Endodermal cell (in vitro differentiated cells): ENCODE results near the gene TBL1X. TPM values are rescaled to one million over a fixed set of nuclear protein-coding genes. Genes with fewer than 3 reads are reported as not detected.

ENCODE experiments used
- DNase-seq: peaks from one replicate; pipeline ENCODE4 v3.0.0-alpha.2; 2017
- H3K27ac ChIP-seq: 2 replicates; pipeline ENCODE4 v1.5.1; 2013; ENCODE audit warnings: mild to moderate bottlenecking, low read depth, low read length, moderate library complexity
- H3K27me3 ChIP-seq: 2 replicates; pipeline ENCODE4 v1.6.1; 2013; ENCODE audit warnings: mild to moderate bottlenecking, low read length, moderate library complexity; ENCODE audit not compliant: insufficient read depth, control insufficient read depth, poor library complexity, severe bottlenecking
- H3K36me3 ChIP-seq: 2 replicates; pipeline ENCODE4 v1.7.0; 2013; ENCODE audit warnings: mild to moderate bottlenecking, low read length, moderate library complexity; ENCODE audit not compliant: control insufficient read depth, insufficient read depth
- H3K4me1 ChIP-seq: one replicate; pipeline ENCODE4 v1.7.0; 2013; ENCODE audit warnings: low read length; ENCODE audit not compliant: control insufficient read depth, insufficient read depth
- H3K4me3 ChIP-seq: 2 replicates; pipeline ENCODE4 v1.5.1; 2013; ENCODE audit warnings: mild to moderate bottlenecking, low read length, moderate library complexity
- H3K9ac ChIP-seq: 2 replicates; pipeline ENCODE4 v1.6.1; 2013; ENCODE audit warnings: mild to moderate bottlenecking, low read length, moderate library complexity; ENCODE audit not compliant: poor library complexity, severe bottlenecking; ENCODE audit errors: extremely low read depth
- H3K9me3 ChIP-seq: 2 replicates; pipeline ENCODE4 v1.6.1; 2013; ENCODE audit warnings: mild to moderate bottlenecking, low read length, moderate library complexity; ENCODE audit not compliant: control insufficient read depth
- H3K27ac Mint-ChIP-seq: 2 replicates; pipeline ENCODE4 v1.8.0; 2020; ENCODE audit warnings: mixed read lengths
- H3K27me3 Mint-ChIP-seq: 2 replicates; pipeline ENCODE4 v1.8.0; 2021; ENCODE audit warnings: mild to moderate bottlenecking, mixed read lengths; ENCODE audit not compliant: insufficient read depth
- H3K36me3 Mint-ChIP-seq: 2 replicates; pipeline ENCODE4 v1.8.0; 2020; ENCODE audit warnings: low read depth, mixed read lengths
- H3K4me1 Mint-ChIP-seq: 2 replicates; pipeline ENCODE4 v1.8.0; 2020; ENCODE audit warnings: mixed read lengths
- H3K4me3 Mint-ChIP-seq: 2 replicates; pipeline ENCODE4 v1.8.0; 2020; ENCODE audit warnings: mild to moderate bottlenecking, moderate library complexity, mixed read lengths
- H3K9me3 Mint-ChIP-seq: 2 replicates; pipeline ENCODE4 v1.8.0; 2020; ENCODE audit warnings: mild to moderate bottlenecking, mixed read lengths
- CTCF ChIP-seq: fragments of 200-600 bp; sonication (generic); conservative IDR thresholded peaks from 2 replicates; pipeline ENCODE4 v1.5.0; 2021; ENCODE audit warnings: antibody characterized with exemption, mild to moderate bottlenecking
- WGBS, 2 experiments: methylation state at CpG; one replicate each; pipeline versions ENCODE4 v1.1.5 to v1.1.7; 2013; ENCODE audit warnings: missing lambda C conversion rate in 2 of 2, mixed read lengths in 1 of 2; ENCODE audit not compliant: insufficient coverage in 1 of 2, insufficient read length in 1 of 2; 5-methylcytosine and 5-hydroxymethylcytosine counted together
- total RNA-seq, 2 donors: library from RNA; stranded (reverse); fragmentation: NEBNext Ultra II Directional in 1 of 2; extraction: Animal tissue kit (Norgen Biotek cat#: 25700) in 1 of 2; gene quantifications; 2 replicates in 1 of 2; 3 replicates in 1 of 2; pipeline ENCODE4 v1.2.1, GENCODE V29; 2021

The TBL1X gene
- total RNA-seq, 2 donors from 2014 or later, result 19.1 to 24.1 TPM

DNA sequence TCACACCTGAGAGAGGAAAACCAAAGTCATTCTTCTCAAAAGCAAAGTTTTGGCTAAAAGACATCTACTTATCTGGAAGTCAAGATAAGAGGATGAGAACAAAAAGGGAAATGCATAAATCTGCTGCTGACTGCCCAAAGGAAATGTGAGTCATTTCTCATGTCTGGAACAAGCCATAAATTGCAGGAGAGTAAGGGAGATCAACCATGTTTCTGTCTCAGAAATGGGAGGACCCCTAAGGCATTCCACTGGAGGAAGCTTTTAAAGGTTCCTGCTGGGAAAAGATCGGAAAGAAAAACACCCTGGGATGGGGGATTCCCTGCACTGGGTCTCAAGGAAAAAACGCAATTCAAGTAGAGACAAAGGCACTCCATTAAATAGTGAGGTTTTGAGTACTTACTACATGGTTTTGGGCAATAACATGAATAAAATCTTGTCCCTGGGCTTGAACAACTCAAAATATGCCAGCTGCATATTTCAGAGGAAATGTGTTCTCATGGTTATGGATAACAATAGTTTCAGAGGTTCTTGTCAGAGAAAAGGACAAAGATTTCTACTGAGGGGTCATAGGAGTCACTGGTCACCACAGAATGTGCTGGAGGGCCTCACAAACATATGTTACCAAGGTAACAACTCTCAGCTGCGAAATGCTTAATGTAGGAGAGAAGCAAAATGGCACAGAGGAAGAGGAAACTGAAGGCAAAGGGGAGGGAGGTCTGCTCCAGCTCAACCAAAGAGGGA lies 281.5 kb downstream of the TBL1X start:
- Histone ChIP-seq H3K9me3 (no peaks in the 10 kb centered on the region), H3K36me3 (no peaks in the 10 kb centered on the region), H3K4me1 (no peaks in the 10 kb centered on the region), H3K4me3 (no peak overlapping the region), H3K27ac (peak overlapping the region; percentile 90), H3K27me3 (no peaks in the 10 kb centered on the region), H3K9ac (no peak overlapping the region)
- H3K36me3 Mint-ChIP-seq, result peaks cover 21% of the 10 kb centered on the region
- no peak for DNase-seq
- 58% methylated on average over 3 of the region's 3 CpGs; no CpG with 5 or more reads in 1 of the 2 experiments for WGBS, 2 experiments
- H3K9me3 Mint-ChIP-seq, result peaks cover 67% of the 10 kb centered on the region
- peaks cover 9% of the 10 kb centered on the region for H3K4me1 Mint-ChIP-seq
- H3K27ac Mint-ChIP-seq, result no peak overlapping the region
- TF ChIP-seq CTCF, result no peak
- H3K4me3 Mint-ChIP-seq, result no peak overlapping the region
- no peaks in the 10 kb centered on the region for H3K27me3 Mint-ChIP-seq

DNA sequence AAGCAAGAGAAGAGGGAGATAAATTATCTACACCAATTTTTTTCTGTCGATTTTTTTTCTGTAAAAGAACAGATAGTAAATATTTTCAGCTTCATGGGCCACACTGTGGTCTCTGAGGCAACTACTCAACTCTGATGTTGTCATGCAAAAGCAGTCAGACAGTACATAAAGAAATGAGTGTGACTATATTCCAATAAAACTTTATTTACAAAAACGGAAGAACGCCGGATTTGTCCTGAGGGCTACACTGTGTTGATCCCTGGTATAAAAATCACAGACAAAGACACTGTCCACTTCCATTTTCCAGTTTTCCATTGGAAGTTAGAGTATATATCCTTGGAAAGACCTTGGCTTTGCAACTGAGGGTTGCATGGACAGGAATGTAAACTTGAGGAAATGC lies 282.8 kb downstream of the TBL1X start:
- no peak overlapping the region for H3K27ac Mint-ChIP-seq

DNA sequence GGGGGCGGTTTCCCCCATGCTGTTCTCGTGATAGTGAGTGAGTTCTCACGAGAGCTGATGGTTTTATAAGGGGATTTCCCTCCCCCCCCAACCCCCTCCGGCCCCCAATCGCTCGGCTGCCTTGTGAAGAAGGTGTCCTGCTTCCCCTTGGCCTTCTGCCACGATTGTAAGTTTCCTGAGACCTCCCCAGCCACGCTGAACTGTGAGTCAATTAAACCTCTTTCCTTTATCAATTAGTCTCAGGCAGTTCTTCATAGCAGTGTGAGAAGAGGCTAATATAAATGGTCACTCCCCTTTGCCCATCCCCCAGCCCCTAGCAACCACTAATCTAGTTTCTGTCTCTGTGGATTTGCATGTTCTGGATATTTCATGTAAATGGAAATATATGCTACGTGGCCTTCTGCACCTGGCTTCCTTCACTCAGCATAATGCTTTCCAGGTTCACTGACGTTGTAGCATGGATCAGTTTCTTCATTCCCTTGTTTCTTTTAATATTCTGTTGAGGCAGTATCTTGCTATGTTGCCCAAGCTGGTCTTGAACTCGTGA lies 284.4 kb downstream of the TBL1X start:
- Mint-ChIP-seq H3K4me1 (peaks cover 9% of the 10 kb centered on the region), H3K27ac (no peak overlapping the region), H3K4me3 (no peak overlapping the region), H3K9me3 (peaks cover 67% of the 10 kb centered on the region), H3K27me3 (no peaks in the 10 kb centered on the region), H3K36me3 (peaks cover 8% of the 10 kb centered on the region)
- Histone ChIP-seq H3K36me3 (no peaks in the 10 kb centered on the region), H3K9ac (no peak overlapping the region), H3K9me3 (no peaks in the 10 kb centered on the region), H3K4me1 (no peaks in the 10 kb centered on the region), H3K27me3 (no peaks in the 10 kb centered on the region), H3K4me3 (no peak overlapping the region), H3K27ac (no peak overlapping the region)
- no peak for TF ChIP-seq CTCF
- WGBS, 2 experiments, result 100% methylated on average over 3 of the region's 11 CpGs; no CpG with 5 or more reads in 1 of the 2 experiments
- DNase-seq, result no peak

More for the DNA sequence above, 282.8 kb downstream of the TBL1X start:
- H3K27ac ChIP-seq, result no peak overlapping the region
- no peak overlapping the region for H3K4me3 Mint-ChIP-seq
- no peak for DNase-seq
- H3K27me3 Mint-ChIP-seq, result no peaks in the 10 kb centered on the region
- no peaks in the 10 kb centered on the region for H3K36me3 ChIP-seq
- H3K27me3 ChIP-seq, result no peaks in the 10 kb centered on the region
- H3K4me1 Mint-ChIP-seq, result peaks cover 9% of the 10 kb centered on the region
- no peak overlapping the region for H3K9ac ChIP-seq
- peaks cover 13% of the 10 kb centered on the region for H3K36me3 Mint-ChIP-seq
- 78 to 95% methylated on average over 3 to 4 of the region's 4 CpGs for WGBS, 2 experiments
- TF ChIP-seq CTCF, result no peak
- H3K9me3 ChIP-seq, result no peaks in the 10 kb centered on the region
- no peaks in the 10 kb centered on the region for H3K4me1 ChIP-seq
- peaks cover 66% of the 10 kb centered on the region for H3K9me3 Mint-ChIP-seq
- no peak overlapping the region for H3K4me3 ChIP-seq
